ENCODE results near the gene GSKIP. TPM values are rescaled to one million over a fixed set of nuclear protein-coding genes. Genes with fewer than 3 reads are reported as not detected.

The GSKIP gene
- total RNA-seq, 2 donors from 2014 or later = 107 to 168 TPM

- Histone ChIP-seq H3K9ac (ENCODE audit: low read depth in 2 of 2, low read length in 2 of 2) (no peak overlapping the region), H3K4me3 (no peak overlapping the region), H3K27ac (no peak overlapping the region), H3K4me1 (no peaks in the 10 kb centered on the region), H3K9me3 (no peaks in the 10 kb centered on the region), H3K36me3 (no peaks in the 10 kb centered on the region), H3K27me3 (no peaks in the 10 kb centered on the region)
- no peak for DNase-seq
- intact Hi-C loops (cut with DNase I) = no loop called here
- TF ChIP-seq CTCF (IDR thresholded peaks at IDR 0.05) = no peak
Observed at GRCh38 chr14:96415559-96415958, 52.2 kb downstream of the GSKIP start.

DNA sequence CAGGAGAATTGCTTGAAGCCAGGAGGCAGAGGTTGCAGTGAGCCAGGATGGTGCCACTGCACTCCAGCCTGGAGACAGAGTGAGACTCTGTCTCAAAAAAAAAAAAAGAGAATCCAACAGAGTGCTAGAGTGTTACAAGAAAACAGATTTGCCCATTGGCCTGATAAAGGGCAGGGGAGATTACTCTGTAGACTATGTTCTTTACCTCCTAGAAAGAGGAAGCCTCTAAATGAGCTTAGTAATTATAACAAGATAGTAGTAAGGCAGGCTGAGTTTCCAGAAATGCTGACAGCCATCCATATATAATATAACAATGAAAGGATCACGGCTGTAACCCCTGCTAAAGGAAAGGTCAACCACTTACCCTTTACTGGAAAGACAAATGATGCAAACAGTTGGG is 53.0 kb downstream of the GSKIP start:
- Histone ChIP-seq H3K9me3 (no peaks in the 10 kb centered on the region), H3K4me3 (no peak overlapping the region), H3K27ac (no peak overlapping the region), H3K36me3 (no peaks in the 10 kb centered on the region), H3K27me3 (no peaks in the 10 kb centered on the region), H3K9ac (ENCODE audit: low read depth in 2 of 2, low read length in 2 of 2) (no peak overlapping the region), H3K4me1 (no peaks in the 10 kb centered on the region)
- TF ChIP-seq CTCF (IDR thresholded peaks at IDR 0.05) = no peak
- DNase-seq = no peak
- intact Hi-C loops (cut with DNase I) = no loop called here

- H3K4me1 ChIP-seq = no peaks in the 10 kb centered on the region
- no peak overlapping the region for H3K4me3 ChIP-seq
- DNase-seq = no peak
- H3K36me3 ChIP-seq = no peaks in the 10 kb centered on the region
- no peak overlapping the region for H3K27ac ChIP-seq
- intact Hi-C loops (cut with DNase I) = no loop called here
- no peak overlapping the region for H3K9ac ChIP-seq (ENCODE audit: low read depth in 2 of 2, low read length in 2 of 2)
- TF ChIP-seq CTCF (IDR thresholded peaks at IDR 0.05) = no peak
- no peaks in the 10 kb centered on the region for H3K9me3 ChIP-seq
- H3K27me3 ChIP-seq = no peaks in the 10 kb centered on the region
Observed at GRCh38 chr14:96417254-96417653, 53.9 kb downstream of the GSKIP start.

DNA sequence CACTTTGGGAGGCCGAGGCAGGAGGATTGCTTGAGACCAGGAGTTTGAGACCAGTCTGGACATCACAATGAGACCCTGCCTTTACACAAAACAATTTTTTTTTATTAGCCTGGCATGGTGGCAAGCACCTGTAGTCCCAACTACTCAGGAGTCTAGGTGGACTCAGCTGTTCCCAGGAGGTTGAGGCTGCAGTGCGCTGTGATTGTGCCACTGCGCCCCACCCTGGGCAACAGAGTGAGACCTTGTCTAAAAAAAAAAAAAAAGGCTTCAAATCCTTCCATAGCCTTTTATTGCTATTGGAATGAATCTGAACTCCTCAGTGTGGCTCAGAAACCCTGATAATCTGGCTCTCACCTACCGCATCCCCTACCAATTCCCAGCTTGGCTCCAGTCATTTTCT is 54.7 kb downstream of the GSKIP start:
- Histone ChIP-seq H3K27me3 (no peaks in the 10 kb centered on the region), H3K4me3 (no peak overlapping the region), H3K9me3 (no peaks in the 10 kb centered on the region), H3K27ac (no peak overlapping the region), H3K4me1 (no peaks in the 10 kb centered on the region), H3K9ac (ENCODE audit: low read depth in 2 of 2, low read length in 2 of 2) (no peak overlapping the region), H3K36me3 (no peaks in the 10 kb centered on the region)
- DNase-seq = no peak
- no peak for TF ChIP-seq CTCF (IDR thresholded peaks at IDR 0.05)
- intact Hi-C loops (cut with DNase I) = no loop called here

GRCh38 chr14:96421236-96421635 is 57.9 kb downstream of the GSKIP start:
- Histone ChIP-seq H3K27ac (no peak overlapping the region), H3K36me3 (no peaks in the 10 kb centered on the region), H3K9me3 (no peaks in the 10 kb centered on the region), H3K4me3 (no peak overlapping the region), H3K4me1 (no peaks in the 10 kb centered on the region), H3K9ac (ENCODE audit: low read depth in 2 of 2, low read length in 2 of 2) (no peak overlapping the region), H3K27me3 (no peaks in the 10 kb centered on the region)
- no peak for TF ChIP-seq CTCF (IDR thresholded peaks at IDR 0.05)
- no peak for DNase-seq
- intact Hi-C loops (cut with DNase I) = loop anchor here (5.0 to 10.0 kb wide), 4 partner anchors 56 to 424 kb away; partner anchors contain the start of genes ATG2B and GSKIP

Data from colonic mucosa (tissue), 4 donors.